HG03565 (cell line): ENCODE data around the gene RGS10.

Source experiments
- ATAC-seq: cut with Tn5 transposase; IDR thresholded peaks from one replicate; pipeline ENCODE4 v1.9.1; 2021; ENCODE audit warnings: mild to moderate bottlenecking, moderate library complexity; ENCODE audit not compliant: unreplicated experiment

The RGS10 gene

GRCh38 chr10:119498889-119499676 is 43.4 kb downstream of the RGS10 start:
- ATAC-seq: no peak

GRCh38 chr10:119497243-119497642 is 45.3 kb downstream of the RGS10 start:
- no peak for ATAC-seq

GRCh38 chr10:119496273-119496672 is 46.2 kb downstream of the RGS10 start:
- ATAC-seq: peak; percentile 81

GRCh38 chr10:119495545-119495944 is 47.0 kb downstream of the RGS10 start:
- ATAC-seq: no peak

- no peak for ATAC-seq
Observed at GRCh38 chr10:119495021-119495505, 47.5 kb downstream of the RGS10 start.

- ATAC-seq: no peak
Observed at GRCh38 chr10:119494236-119495020, 48.1 kb downstream of the RGS10 start.

- ATAC-seq: no peak
Observed at GRCh38 chr10:119493155-119493554, 49.4 kb downstream of the RGS10 start.

GRCh38 chr10:119491966-119492757 is 50.4 kb downstream of the RGS10 start:
- ATAC-seq: no peak

- no peak for ATAC-seq
Observed at GRCh38 chr10:119489991-119490326, 52.6 kb downstream of the RGS10 start.

- ATAC-seq: no peak
Observed at GRCh38 chr10:119488675-119489074, 53.8 kb downstream of the RGS10 start.

GRCh38 chr10:119483839-119484238 is 58.7 kb downstream of the RGS10 start:
- no peak for ATAC-seq

- ATAC-seq: no peak
Observed at GRCh38 chr10:119483001-119483400, 59.5 kb downstream of the RGS10 start.

- ATAC-seq: no peak
Observed at GRCh38 chr10:119481781-119482426, 60.6 kb downstream of the RGS10 start.

- ATAC-seq: no peak
Observed at GRCh38 chr10:119480667-119481066, 61.9 kb downstream of the RGS10 start.

- ATAC-seq: no peak
Observed at GRCh38 chr10:119479532-119479931, 63.0 kb downstream of the RGS10 start.

GRCh38 chr10:119478811-119479341 is 63.6 kb downstream of the RGS10 start:
- no peak for ATAC-seq

- peak; percentile 84 for ATAC-seq
Observed at GRCh38 chr10:119478111-119478802, 64.3 kb downstream of the RGS10 start.

- ATAC-seq: peak; percentile 57
Observed at GRCh38 chr10:119477444-119477843, 65.1 kb downstream of the RGS10 start.

GRCh38 chr10:119474606-119475005 is 67.9 kb downstream of the RGS10 start:
- no peak for ATAC-seq

GRCh38 chr10:119473771-119474170 is 68.7 kb downstream of the RGS10 start:
- ATAC-seq: no peak
